Peyer's patch (tissue), 4 donors: ENCODE data around the gene MAP2K1. TPM values are rescaled to one million over a fixed set of nuclear protein-coding genes. Genes with fewer than 3 reads are reported as not detected.
"Not testable (repeated sequence)": the region's sequence is repeated elsewhere in the genome, so short reads cannot be mapped to it uniquely, and the experiment has no call there.

Source experiments
- DNase-seq, 3 donors: peaks; one replicate each; pipeline ENCODE4 v3.0.0-alpha.2; 2017 to 2019
- H3K27ac ChIP-seq, 4 donors: fragments of 200-600 bp; sonication (generic); one replicate each; pipeline ENCODE4 v1.5.1; 2016 to 2019
- H3K27me3 ChIP-seq, 2 donors: fragments of 200-600 bp; sonication (generic); one replicate each; pipeline ENCODE4 v1.5.1; 2019
- H3K36me3 ChIP-seq, 3 donors: fragments of 200-600 bp; sonication (generic); one replicate each; pipeline ENCODE4 v1.5.1; 2016 to 2019
- H3K4me1 ChIP-seq, 4 donors: fragments of 200-600 bp; sonication (generic); one replicate each; pipeline ENCODE4 v1.5.1; 2016 to 2019
- H3K4me3 ChIP-seq, 4 donors: fragments of 200-600 bp; sonication (generic); 1 replicate in 3 of 4; 2 replicates in 1 of 4; pipeline ENCODE4 v1.5.1; 2016 to 2019; ENCODE audit warnings: mild to moderate bottlenecking in 1 of 4
- H3K9me3 ChIP-seq, 4 donors: fragments of 200-600 bp; sonication (generic); one replicate each; pipeline ENCODE4 v1.5.1; 2016 to 2019; ENCODE audit warnings: mild to moderate bottlenecking in 1 of 4
- CTCF ChIP-seq, 6 experiments: fragments of 450-650 bp in 4 of 6; fragments of 200-600 bp in 2 of 6; sonication (generic) in 1 of 6; IDR thresholded peaks; one replicate each; pipeline ENCODE4 v1.5.1; 2017 to 2019; ENCODE audit warnings: antibody characterized with exemption in 6 of 6, mild to moderate bottlenecking in 3 of 6, moderate library complexity in 1 of 6
- POLR2A ChIP-seq, 2 donors: fragments of 450-650 bp; IDR thresholded peaks; one replicate each; pipeline ENCODE4 v1.5.1; 2017; ENCODE audit warnings: antibody characterized with exemption in 2 of 2, mild to moderate bottlenecking in 2 of 2, moderate library complexity in 2 of 2
- total RNA-seq, 4 donors: library from RNA; depleted of rRNA; stranded (reverse); fragments of >200 nt; gene quantifications; one replicate each; pipeline ENCODE4 v1.1.0, GENCODE V29; 2016

MAP2K1 gene
- total RNA-seq, 4 donors from 2014 or later = 12.7 to 47.9 (median 27.7) TPM

GRCh38 chr15:66494262-66494661, 107.5 kb downstream of the MAP2K1 start:
- no peaks in the 10 kb centered on the region for H3K9me3 ChIP-seq
- no peak overlapping the region for H3K27ac ChIP-seq
- H3K4me3 ChIP-seq = no peak overlapping the region
- peaks cover 0 to 26% (median 5%) of the 10 kb centered on the region in 4 donors for H3K4me1 ChIP-seq
- H3K27me3 ChIP-seq = no peaks in the 10 kb centered on the region
- DNase-seq = no peak
- TF ChIP-seq POLR2A (IDR thresholded peaks at IDR 0.05) = no peak
- no peak for TF ChIP-seq CTCF (IDR thresholded peaks at IDR 0.05)
- H3K36me3 ChIP-seq = peaks cover 0 to 68% (median 0%) of the 10 kb centered on the region in 3 donors

DNA sequence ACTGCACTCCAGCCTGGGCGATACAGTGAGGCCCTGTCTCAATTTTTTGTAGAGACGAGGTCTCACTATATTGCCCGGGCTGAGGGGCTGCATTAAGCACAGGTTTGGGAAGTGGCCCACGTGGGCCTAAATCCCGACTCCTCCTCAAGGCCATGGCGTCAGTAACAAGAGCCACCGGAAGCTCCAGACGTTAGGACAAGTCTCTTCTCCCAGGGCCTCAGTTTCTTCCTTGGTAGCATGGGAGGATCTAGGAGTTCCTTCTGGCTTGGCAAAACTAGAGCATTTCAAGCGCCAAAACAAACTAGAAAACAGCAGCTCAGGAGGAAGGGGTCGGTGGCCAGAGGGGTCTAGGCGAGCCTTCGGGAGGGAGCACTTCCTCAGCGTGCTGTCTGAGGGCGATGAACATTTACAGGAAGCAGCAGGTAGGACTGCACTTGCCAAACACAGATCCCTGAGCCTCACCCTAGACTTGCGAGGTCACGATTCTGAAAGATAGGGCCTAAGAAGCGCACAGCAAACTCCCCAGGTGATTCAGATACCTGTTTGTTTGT, 110.3 kb downstream of the MAP2K1 start:
- Histone ChIP-seq H3K4me3 (peak overlapping the region; percentile 65 to 86 (median 70)), H3K27ac (peak overlapping the region; percentile 82 to 87 (median 85)), H3K27me3 (no peaks in the 10 kb centered on the region), H3K36me3 (peaks cover 0 to 68% (median 0%) of the 10 kb centered on the region in 3 donors), H3K4me1 (peaks cover 0 to 26% (median 5%) of the 10 kb centered on the region in 4 donors), H3K9me3 (no peaks in the 10 kb centered on the region)
- peak in 1 of 3 donors; percentile 54 for DNase-seq
- no peak for TF ChIP-seq POLR2A (IDR thresholded peaks at IDR 0.05)
- TF ChIP-seq CTCF (IDR thresholded peaks at IDR 0.05) = no peak

- DNase-seq = peak; percentile 98 to 99 (median 98)
- Histone ChIP-seq H3K27me3 (no peaks in the 10 kb centered on the region), H3K4me3 (peak within 1 kb of the TSS; percentile 65 to 86 (median 70)), H3K4me1 (peaks cover 0 to 33% (median 6%) of the 10 kb centered on the region in 4 donors), H3K36me3 (peaks cover 0 to 68% (median 0%) of the 10 kb centered on the region in 3 donors), H3K27ac (peak within 1 kb of the TSS; percentile 82 to 87 (median 85)), H3K9me3 (no peaks in the 10 kb centered on the region)
- TF ChIP-seq POLR2A (IDR thresholded peaks at IDR 0.05) = peak; percentile 55 to 66
- TF ChIP-seq CTCF (IDR thresholded peaks at IDR 0.05) = peak; percentile 96 to 99 (median 98)
Observed at GRCh38 chr15:66497502-66498455, 111.1 kb downstream of the MAP2K1 start, which contains the start of gene SNAPC5. TSS of gene SNAPC5 (minus strand) at chr15:66497762. CDS start at chr15:66497731, 31 bp downstream.

- H3K36me3 ChIP-seq = peaks cover 0 to 64% (median 0%) of the 10 kb centered on the region in 3 donors
Observed at GRCh38 chr15:66498501-66499386, 112.0 kb downstream of the MAP2K1 start.

GRCh38 chr15:66500346-66500745, 113.6 kb downstream of the MAP2K1 start:
- H3K27ac ChIP-seq, H3K27me3 ChIP-seq, H3K9me3 ChIP-seq, H3K4me3 ChIP-seq, DNase-seq: not testable (repeated sequence)
- H3K4me1 ChIP-seq = peaks cover 0 to 45% (median 11%) of the 10 kb centered on the region in 4 donors
- peaks cover 0 to 50% (median 0%) of the 10 kb centered on the region in 3 donors for H3K36me3 ChIP-seq

More at GRCh38 chr15:66498501-66499386, 112.0 kb downstream of the MAP2K1 start:
- H3K9me3 ChIP-seq = no peaks in the 10 kb centered on the region
- H3K4me1 ChIP-seq = peaks cover 0 to 42% (median 11%) of the 10 kb centered on the region in 4 donors
- H3K27me3 ChIP-seq = no peaks in the 10 kb centered on the region
- H3K4me3 ChIP-seq = no peak overlapping the region
- peak overlapping the region; percentile 82 to 87 (median 85) for H3K27ac ChIP-seq
- TF ChIP-seq POLR2A (IDR thresholded peaks at IDR 0.05) (no peak), CTCF (IDR thresholded peaks at IDR 0.05) (peak in 5 of 6 experiments; percentile 21 to 40 (median 34))
- DNase-seq = no peak
